SK-N-MC (cell line): ENCODE results near the gene PIGS.

ENCODE experiments used
- EZH2 ChIP-seq: fragments of 200-600 bp; sonication (generic); IDR thresholded peaks from one replicate; pipeline ENCODE4 v1.6.1; 2017; ENCODE audit warnings: antibody characterized with exemption
- FOXP2 ChIP-seq: optimal IDR thresholded peaks from 2 replicates; pipeline ENCODE3; 2011; ENCODE audit warnings: mild to moderate bottlenecking, moderate library complexity; ENCODE audit not compliant: insufficient read depth; ENCODE audit errors: extremely low read length, control extremely low read depth
- POLR2AphosphoS5 ChIP-seq: IDR thresholded peaks from 2 replicates; pipeline ENCODE4 v1.6.1; 2012; ENCODE audit warnings: mild to moderate bottlenecking, low read depth, low read length, borderline replicate concordance

- TF ChIP-seq EZH2 (no peak), POLR2AphosphoS5 (no peak), FOXP2 (no peak)
Measured at GRCh38 chr17:28511858-28512461, 59.4 kb downstream of the PIGS start.
